ENCODE measurements around the gene TDP1. TPM values are rescaled to one million over a fixed set of nuclear protein-coding genes. Genes with fewer than 3 reads are reported as not detected.

TDP1 gene
- total and polyA plus RNA-seq, 2 of the 13 experiments (the other 11 are each of a cell fraction or from before 2014, with no cell fraction given) = 16.4 to 31.2 TPM

DNA sequence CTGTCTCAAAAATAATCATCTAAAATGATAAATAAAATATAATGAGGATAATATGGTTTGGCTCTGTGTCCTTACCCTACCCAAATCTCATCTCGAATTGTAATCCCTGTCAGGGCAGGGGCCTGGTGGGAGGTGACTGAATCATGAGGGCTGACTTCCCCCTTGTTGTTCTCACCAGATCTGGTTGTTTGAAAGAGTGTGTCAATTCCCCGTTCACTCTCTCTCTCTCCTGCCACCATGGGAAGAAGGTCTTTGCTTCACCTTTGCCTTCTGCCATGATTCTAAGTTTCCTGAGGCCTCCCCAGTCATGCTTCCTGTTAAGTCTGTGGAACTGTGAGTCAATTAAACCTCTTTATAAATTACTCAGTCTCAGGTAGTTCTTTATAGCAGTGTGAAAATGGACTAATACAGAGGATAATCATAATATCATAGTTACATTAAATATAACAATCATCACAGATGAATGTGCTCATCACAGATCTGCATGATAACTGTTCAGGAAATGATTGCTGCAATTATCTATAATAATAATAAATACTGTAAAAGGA is 13.8 kb upstream of the TDP1 start (continued):
- TF ChIP-seq, protein P1, sequence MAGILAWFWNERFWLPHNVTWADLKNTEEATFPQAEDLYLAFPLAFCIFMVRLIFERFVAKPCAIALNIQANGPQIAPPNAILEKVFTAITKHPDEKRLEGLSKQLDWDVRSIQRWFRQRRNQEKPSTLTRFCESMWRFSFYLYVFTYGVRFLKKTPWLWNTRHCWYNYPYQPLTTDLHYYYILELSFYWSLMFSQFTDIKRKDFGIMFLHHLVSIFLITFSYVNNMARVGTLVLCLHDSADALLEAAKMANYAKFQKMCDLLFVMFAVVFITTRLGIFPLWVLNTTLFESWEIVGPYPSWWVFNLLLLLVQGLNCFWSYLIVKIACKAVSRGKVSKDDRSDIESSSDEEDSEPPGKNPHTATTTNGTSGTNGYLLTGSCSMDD (CRISPR knock-in tag; IDR thresholded peaks at IDR 0.05) = no peak

DNA sequence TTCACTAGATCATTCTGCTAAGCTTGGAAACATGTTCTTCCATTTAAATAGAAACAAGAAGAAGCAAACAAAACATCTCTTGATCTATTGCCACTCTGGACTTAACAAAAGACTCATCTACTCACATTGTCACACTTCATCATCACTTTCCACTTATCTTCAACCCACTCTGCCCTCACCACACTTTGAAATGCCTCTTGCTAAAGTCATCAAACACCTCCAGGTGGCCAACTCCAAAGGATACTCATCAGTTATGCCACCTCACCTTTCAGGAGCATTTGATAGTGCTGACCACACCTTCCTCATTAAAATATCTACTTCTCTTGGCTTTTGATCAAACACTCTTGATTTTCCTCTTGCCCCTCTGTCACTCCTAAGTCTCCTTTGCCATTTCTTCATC is 8.4 kb upstream of the TDP1 start:
- DNase-seq (ENCODE audit: low spot score) (no peak), ATAC-seq (no peak), FAIRE-seq (no peak)
- Histone ChIP-seq H3K4me3 (replicated peaks in 1 of 3; ENCODE audit: insufficient read depth in 1 of 3, low read depth in 2 of 3, low read length in 3 of 3) (no peak overlapping the region), H3K4me1 (ENCODE audit: insufficient read depth, low read length) (no peaks in the 10 kb centered on the region), H3K27ac (ENCODE audit: extremely low read length, insufficient read depth, low read length) (no peak overlapping the region), H2AFZ (ENCODE audit: low read length) (no peak overlapping the region), H3K9me3 (ENCODE audit: low read length) (no peaks in the 10 kb centered on the region), H3K9ac (ENCODE audit: insufficient read depth, low read depth, low read length) (no peak overlapping the region), H3K79me2 (ENCODE audit: insufficient read depth, low read length) (no peaks in the 10 kb centered on the region), H3K36me3 (replicated peaks in 1 of 2; ENCODE audit: control insufficient read depth in 1 of 2, insufficient read depth in 2 of 2, low read length in 2 of 2) (no peaks in the 10 kb centered on the region), H3K4me2 (ENCODE audit: low read depth, low read length) (no peak overlapping the region), H4K20me1 (ENCODE audit: insufficient read depth, low read length) (no peaks in the 10 kb centered on the region), H3K27me3 (ENCODE audit: control insufficient read depth in 1 of 2, insufficient read depth in 2 of 2, low read length in 2 of 2) (no peaks in the 10 kb centered on the region)
- intact Hi-C loops (cut with micrococcal nuclease; ENCODE audit: unreplicated experiment) (no loop called here), in situ Hi-C loops (cut with HindIII; ENCODE audit: extremely low pct_ligation_motif_present, low pct_unique_long_range_greater_than_20kb) (no loop called here)
- POLR2A ChIA-PET = no interaction called here
- CTCF ChIA-PET (ENCODE audit: low intra/inter-chr PET ratio, low total read pairs) = no interaction called here
- BruUV-seq (replicated peaks) = no TSS peak
- TF ChIP-seq CCAR2 (optimal IDR thresholded peaks at IDR 0.05; ENCODE audit: low read depth, low read length) = no peak
- TF ChIP-seq ZNF724P (CRISPR knock-in tag; IDR thresholded peaks at IDR 0.05; ENCODE audit: borderline replicate concordance) = no peak
- TF ChIP-seq SALL2 (CRISPR knock-in tag; IDR thresholded peaks at IDR 0.05) = no peak
- no peak for TF ChIP-seq MBNL3 (CRISPR knock-in tag; conservative IDR thresholded peaks at IDR 0.05)
- TF ChIP-seq TMF1 (CRISPR knock-in tag; IDR thresholded peaks at IDR 0.05; ENCODE audit: low read depth) = no peak
- TF ChIP-seq RAD21 (CRISPR knock-in tag; IDR thresholded peaks at IDR 0.05) = no peak
- TF ChIP-seq, protein P2, sequence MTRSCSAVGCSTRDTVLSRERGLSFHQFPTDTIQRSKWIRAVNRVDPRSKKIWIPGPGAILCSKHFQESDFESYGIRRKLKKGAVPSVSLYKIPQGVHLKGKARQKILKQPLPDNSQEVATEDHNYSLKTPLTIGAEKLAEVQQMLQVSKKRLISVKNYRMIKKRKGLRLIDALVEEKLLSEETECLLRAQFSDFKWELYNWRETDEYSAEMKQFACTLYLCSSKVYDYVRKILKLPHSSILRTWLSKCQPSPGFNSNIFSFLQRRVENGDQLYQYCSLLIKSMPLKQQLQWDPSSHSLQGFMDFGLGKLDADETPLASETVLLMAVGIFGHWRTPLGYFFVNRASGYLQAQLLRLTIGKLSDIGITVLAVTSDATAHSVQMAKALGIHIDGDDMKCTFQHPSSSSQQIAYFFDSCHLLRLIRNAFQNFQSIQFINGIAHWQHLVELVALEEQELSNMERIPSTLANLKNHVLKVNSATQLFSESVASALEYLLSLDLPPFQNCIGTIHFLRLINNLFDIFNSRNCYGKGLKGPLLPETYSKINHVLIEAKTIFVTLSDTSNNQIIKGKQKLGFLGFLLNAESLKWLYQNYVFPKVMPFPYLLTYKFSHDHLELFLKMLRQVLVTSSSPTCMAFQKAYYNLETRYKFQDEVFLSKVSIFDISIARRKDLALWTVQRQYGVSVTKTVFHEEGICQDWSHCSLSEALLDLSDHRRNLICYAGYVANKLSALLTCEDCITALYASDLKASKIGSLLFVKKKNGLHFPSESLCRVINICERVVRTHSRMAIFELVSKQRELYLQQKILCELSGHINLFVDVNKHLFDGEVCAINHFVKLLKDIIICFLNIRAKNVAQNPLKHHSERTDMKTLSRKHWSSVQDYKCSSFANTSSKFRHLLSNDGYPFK (CRISPR knock-in tag; IDR thresholded peaks at IDR 0.05; ENCODE audit: borderline replicate concordance) = no peak
- TF ChIP-seq, protein P3, sequence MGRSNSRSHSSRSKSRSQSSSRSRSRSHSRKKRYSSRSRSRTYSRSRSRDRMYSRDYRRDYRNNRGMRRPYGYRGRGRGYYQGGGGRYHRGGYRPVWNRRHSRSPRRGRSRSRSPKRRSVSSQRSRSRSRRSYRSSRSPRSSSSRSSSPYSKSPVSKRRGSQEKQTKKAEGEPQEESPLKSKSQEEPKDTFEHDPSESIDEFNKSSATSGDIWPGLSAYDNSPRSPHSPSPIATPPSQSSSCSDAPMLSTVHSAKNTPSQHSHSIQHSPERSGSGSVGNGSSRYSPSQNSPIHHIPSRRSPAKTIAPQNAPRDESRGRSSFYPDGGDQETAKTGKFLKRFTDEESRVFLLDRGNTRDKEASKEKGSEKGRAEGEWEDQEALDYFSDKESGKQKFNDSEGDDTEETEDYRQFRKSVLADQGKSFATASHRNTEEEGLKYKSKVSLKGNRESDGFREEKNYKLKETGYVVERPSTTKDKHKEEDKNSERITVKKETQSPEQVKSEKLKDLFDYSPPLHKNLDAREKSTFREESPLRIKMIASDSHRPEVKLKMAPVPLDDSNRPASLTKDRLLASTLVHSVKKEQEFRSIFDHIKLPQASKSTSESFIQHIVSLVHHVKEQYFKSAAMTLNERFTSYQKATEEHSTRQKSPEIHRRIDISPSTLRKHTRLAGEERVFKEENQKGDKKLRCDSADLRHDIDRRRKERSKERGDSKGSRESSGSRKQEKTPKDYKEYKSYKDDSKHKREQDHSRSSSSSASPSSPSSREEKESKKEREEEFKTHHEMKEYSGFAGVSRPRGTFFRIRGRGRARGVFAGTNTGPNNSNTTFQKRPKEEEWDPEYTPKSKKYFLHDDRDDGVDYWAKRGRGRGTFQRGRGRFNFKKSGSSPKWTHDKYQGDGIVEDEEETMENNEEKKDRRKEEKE (IDR thresholded peaks at IDR 0.05) = no peak
- TF ChIP-seq, protein P4, sequence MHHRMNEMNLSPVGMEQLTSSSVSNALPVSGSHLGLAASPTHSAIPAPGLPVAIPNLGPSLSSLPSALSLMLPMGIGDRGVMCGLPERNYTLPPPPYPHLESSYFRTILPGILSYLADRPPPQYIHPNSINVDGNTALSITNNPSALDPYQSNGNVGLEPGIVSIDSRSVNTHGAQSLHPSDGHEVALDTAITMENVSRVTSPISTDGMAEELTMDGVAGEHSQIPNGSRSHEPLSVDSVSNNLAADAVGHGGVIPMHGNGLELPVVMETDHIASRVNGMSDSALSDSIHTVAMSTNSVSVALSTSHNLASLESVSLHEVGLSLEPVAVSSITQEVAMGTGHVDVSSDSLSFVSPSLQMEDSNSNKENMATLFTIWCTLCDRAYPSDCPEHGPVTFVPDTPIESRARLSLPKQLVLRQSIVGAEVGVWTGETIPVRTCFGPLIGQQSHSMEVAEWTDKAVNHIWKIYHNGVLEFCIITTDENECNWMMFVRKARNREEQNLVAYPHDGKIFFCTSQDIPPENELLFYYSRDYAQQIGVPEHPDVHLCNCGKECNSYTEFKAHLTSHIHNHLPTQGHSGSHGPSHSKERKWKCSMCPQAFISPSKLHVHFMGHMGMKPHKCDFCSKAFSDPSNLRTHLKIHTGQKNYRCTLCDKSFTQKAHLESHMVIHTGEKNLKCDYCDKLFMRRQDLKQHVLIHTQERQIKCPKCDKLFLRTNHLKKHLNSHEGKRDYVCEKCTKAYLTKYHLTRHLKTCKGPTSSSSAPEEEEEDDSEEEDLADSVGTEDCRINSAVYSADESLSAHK (CRISPR knock-in tag; IDR thresholded peaks at IDR 0.05; ENCODE audit: borderline replicate concordance) = no peak
- TF ChIP-seq ELF3 (CRISPR knock-in tag; IDR thresholded peaks at IDR 0.05) = no peak
- TF ChIP-seq, protein P5, sequence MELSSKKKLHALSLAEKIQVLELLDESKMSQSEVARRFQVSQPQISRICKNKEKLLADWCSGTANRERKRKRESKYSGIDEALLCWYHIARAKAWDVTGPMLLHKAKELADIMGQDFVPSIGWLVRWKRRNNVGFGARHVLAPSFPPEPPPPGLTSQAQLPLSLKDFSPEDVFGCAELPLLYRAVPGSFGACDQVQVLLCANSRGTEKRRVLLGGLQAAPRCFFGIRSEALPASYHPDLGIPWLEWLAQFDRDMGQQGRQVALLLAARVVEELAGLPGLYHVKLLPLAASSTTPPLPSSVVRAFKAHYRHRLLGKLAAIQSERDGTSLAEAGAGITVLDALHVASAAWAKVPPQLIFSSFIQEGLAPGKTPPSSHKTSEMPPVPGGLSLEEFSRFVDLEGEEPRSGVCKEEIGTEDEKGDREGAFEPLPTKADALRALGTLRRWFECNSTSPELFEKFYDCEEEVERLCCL (CRISPR knock-in tag; IDR thresholded peaks at IDR 0.05; ENCODE audit: borderline replicate concordance) = no peak

Measured in HepG2 (cell line).